ENCODE measurements around the gene ZMYND8.
"Not testable (repeated sequence)": the region's sequence is repeated elsewhere in the genome, so short reads cannot be mapped to it uniquely, and the experiment has no call there.

Gene ZMYND8

GRCh38 chr20:47262008-47262364 lies 94.5 kb downstream of the ZMYND8 start:
- POLR2A ChIA-PET: interaction anchor here (1.4 kb wide), 1 partner anchor 12 kb away, joined by 4 read pairs; no protein-coding TSS in a partner anchor
- H3K4me3 ChIP-seq (ENCODE audit: low read depth, low read length): no peak overlapping the region
- TF ChIP-seq CTCF (IDR thresholded peaks at IDR 0.05; ENCODE audit: insufficient read depth, low read length, missing control alignments): no peak
- no peak for DNase-seq (ENCODE audit: low read depth, low spot score)
- CTCF ChIA-PET: interaction anchor here (0.9 to 5.6 kb wide), 3 partner anchors 11 to 509 kb away, joined by 3 to 54 read pairs (median 41); no protein-coding TSS in a partner anchor

- CTCF ChIA-PET: interaction anchor here (5.0 to 5.6 kb wide), 2 partner anchors 12 to 123 kb away, joined by 31 to 41 read pairs; no protein-coding TSS in a partner anchor
- POLR2A ChIA-PET; DNase-seq (ENCODE audit: low read depth, low spot score); H3K4me3 ChIP-seq (ENCODE audit: low read depth, low read length): not testable (repeated sequence)
Measured at GRCh38 chr20:47261161-47261774, 95.2 kb downstream of the ZMYND8 start.

GRCh38 chr20:47260540-47261126 lies 95.9 kb downstream of the ZMYND8 start:
- POLR2A ChIA-PET: not testable (repeated sequence)
- CTCF ChIA-PET: interaction anchor here (0.6 to 5.0 kb wide), 2 partner anchors 13 to 349 kb away, joined by 3 to 31 read pairs; no protein-coding TSS in a partner anchor

GRCh38 chr20:47258745-47259695 lies 97.5 kb downstream of the ZMYND8 start:
- ChIA-PET POLR2A (interaction anchor here (0.6 kb wide), 1 partner anchor 11 kb away, joined by 4 read pairs; no protein-coding TSS in a partner anchor), CTCF (interaction anchor here (0.7 to 5.0 kb wide), 6 partner anchors 10 to 124 kb away, joined by 4 to 31 read pairs (median 6); no protein-coding TSS in a partner anchor)
- TF ChIP-seq CTCF (IDR thresholded peaks at IDR 0.05; ENCODE audit: insufficient read depth, low read length, missing control alignments): no peak
- no peak for DNase-seq (ENCODE audit: low read depth, low spot score)
- no peak overlapping the region for H3K4me3 ChIP-seq (ENCODE audit: low read depth, low read length)

More at GRCh38 chr20:47260540-47261126, 95.9 kb downstream of the ZMYND8 start:
- not testable (repeated sequence) for DNase-seq (ENCODE audit: low read depth, low spot score); H3K4me3 ChIP-seq (ENCODE audit: low read depth, low read length)

GRCh38 chr20:47257771-47258170 lies 98.7 kb downstream of the ZMYND8 start:
- DNase-seq (ENCODE audit: low read depth, low spot score): no peak
- CTCF ChIA-PET: interaction anchor here (1.2 to 5.0 kb wide), 5 partner anchors 9 to 125 kb away, joined by 4 to 31 read pairs (median 9); no protein-coding TSS in a partner anchor
- POLR2A ChIA-PET: interaction anchor here (1.1 kb wide), 1 partner anchor 17 kb away, joined by 3 read pairs; no protein-coding TSS in a partner anchor
- no peak for TF ChIP-seq CTCF (IDR thresholded peaks at IDR 0.05; ENCODE audit: insufficient read depth, low read length, missing control alignments)
- H3K4me3 ChIP-seq (ENCODE audit: low read depth, low read length): no peak overlapping the region

- POLR2A ChIA-PET: interaction anchor here (0.6 to 1.1 kb wide), 3 partner anchors 17 to 264 kb away, joined by 3 read pairs; no protein-coding TSS in a partner anchor
Measured at GRCh38 chr20:47257256-47257655, 99.2 kb downstream of the ZMYND8 start.

More at GRCh38 chr20:47257256-47257655, 99.2 kb downstream of the ZMYND8 start:
- no peak overlapping the region for H3K4me3 ChIP-seq (ENCODE audit: low read depth, low read length)
- no peak for DNase-seq (ENCODE audit: low read depth, low spot score)
- CTCF ChIA-PET: interaction anchor here (0.7 to 5.0 kb wide), 5 partner anchors 9 to 126 kb away, joined by 3 to 31 read pairs (median 5); no protein-coding TSS in a partner anchor
- TF ChIP-seq CTCF (IDR thresholded peaks at IDR 0.05; ENCODE audit: insufficient read depth, low read length, missing control alignments): no peak
